COLO668 (cell line): ENCODE results near the gene CCDC85C.

ENCODE experiments used
- DNase-seq: peaks from one replicate; lab custom pipeline; 2025; ENCODE audit not compliant: unreplicated experiment; lab: John Stamatoyannopoulos, UW

Gene CCDC85C

GRCh38 chr14:99479906-99480869 is 123.8 kb downstream of the CCDC85C start, which contains the start of gene SETD3:
Gene SETD3 (minus strand): TSS chr14:99480859. CDS start chr14:99465805, 15,054 bp downstream.
- DNase-seq, result peak; percentile 53

- no peak for DNase-seq
These were observed 124.7 kb downstream of the CCDC85C start for GRCh38 chr14:99479160-99479905.

- DNase-seq, result no peak
These were observed 125.9 kb downstream of the CCDC85C start for GRCh38 chr14:99478128-99478527.

GRCh38 chr14:99476864-99477263 is 127.1 kb downstream of the CCDC85C start:
- no peak for DNase-seq

GRCh38 chr14:99475660-99476059 is 128.3 kb downstream of the CCDC85C start:
- DNase-seq, result no peak

GRCh38 chr14:99475179-99475578 is 128.8 kb downstream of the CCDC85C start:
- no peak for DNase-seq

- DNase-seq, result no peak
These were observed 130.5 kb downstream of the CCDC85C start for GRCh38 chr14:99473458-99473857.

GRCh38 chr14:99472937-99473336 is 131.1 kb downstream of the CCDC85C start:
- no peak for DNase-seq

GRCh38 chr14:99471731-99472130 is 132.3 kb downstream of the CCDC85C start:
- DNase-seq, result no peak

GRCh38 chr14:99468836-99469592 is 135.0 kb downstream of the CCDC85C start:
- no peak for DNase-seq

GRCh38 chr14:99468081-99468480 is 135.9 kb downstream of the CCDC85C start:
- no peak for DNase-seq

- no peak for DNase-seq
These were observed 136.5 kb downstream of the CCDC85C start for GRCh38 chr14:99467336-99468078.

GRCh38 chr14:99466758-99467157 is 137.2 kb downstream of the CCDC85C start:
- DNase-seq, result no peak

GRCh38 chr14:99465288-99465687 is 138.7 kb downstream of the CCDC85C start:
- no peak for DNase-seq

- no peak for DNase-seq
These were observed 140.0 kb downstream of the CCDC85C start for GRCh38 chr14:99463974-99464373.

- DNase-seq, result no peak
These were observed 141.8 kb downstream of the CCDC85C start for GRCh38 chr14:99462210-99462609.

GRCh38 chr14:99461411-99462085 is 142.5 kb downstream of the CCDC85C start:
- no peak for DNase-seq

- no peak for DNase-seq
These were observed 143.2 kb downstream of the CCDC85C start for GRCh38 chr14:99460793-99461192.

GRCh38 chr14:99459481-99460100 is 144.4 kb downstream of the CCDC85C start:
- no peak for DNase-seq
